Neutrophil (primary cell): Measurements from ENCODE around the gene FTCD.
"Not testable (repeated sequence)": the region's sequence is repeated elsewhere in the genome, so short reads cannot be mapped to it uniquely, and the experiment has no call there.

Source experiments
- H3K27ac ChIP-seq: fragments of 200-600 bp; sonication (generic); 2 replicates; pipeline ENCODE4 v1.5.1; 2016; ENCODE audit warnings: mild to moderate bottlenecking, moderate library complexity
- H3K27me3 ChIP-seq: fragments of 200-600 bp; sonication (generic); 2 replicates; pipeline ENCODE4 v1.6.0; 2016; ENCODE audit warnings: mild to moderate bottlenecking
- H3K36me3 ChIP-seq: fragments of 200-600 bp; sonication (generic); 2 replicates; pipeline ENCODE4 v1.5.1; 2017
- H3K4me1 ChIP-seq, 2 experiments: fragments of 200-600 bp in 1 of 2; sonication (generic) in 1 of 2; 1 replicate in 1 of 2; 2 replicates in 1 of 2; pipeline versions ENCODE4 v1.5.1 to v1.6.1; 2013 to 2016; ENCODE audit warnings: low read depth in 1 of 2, low read length in 1 of 2, mild to moderate bottlenecking in 1 of 2, moderate library complexity in 1 of 2; ENCODE audit not compliant: control insufficient read depth in 1 of 2, insufficient read depth in 1 of 2
- H3K4me3 ChIP-seq, 2 experiments: fragments of 200-600 bp in 1 of 2; sonication (generic) in 1 of 2; 1 replicate in 1 of 2; 2 replicates in 1 of 2; pipeline ENCODE4 v1.5.1; 2013 to 2016; ENCODE audit warnings: low read depth in 1 of 2, low read length in 1 of 2, mild to moderate bottlenecking in 1 of 2, moderate library complexity in 1 of 2
- H3K9me3 ChIP-seq: fragments of 200-600 bp; sonication (generic); 2 replicates; pipeline ENCODE4 v1.5.1; 2016
- TF ChIP-seq, protein P1 (sequence below): fragments of 200-600 bp; sonication (generic); IDR thresholded peaks from 2 replicates; pipeline ENCODE4 v1.5.1; 2016; ENCODE audit warnings: antibody characterized with exemption

Gene FTCD

DNA sequence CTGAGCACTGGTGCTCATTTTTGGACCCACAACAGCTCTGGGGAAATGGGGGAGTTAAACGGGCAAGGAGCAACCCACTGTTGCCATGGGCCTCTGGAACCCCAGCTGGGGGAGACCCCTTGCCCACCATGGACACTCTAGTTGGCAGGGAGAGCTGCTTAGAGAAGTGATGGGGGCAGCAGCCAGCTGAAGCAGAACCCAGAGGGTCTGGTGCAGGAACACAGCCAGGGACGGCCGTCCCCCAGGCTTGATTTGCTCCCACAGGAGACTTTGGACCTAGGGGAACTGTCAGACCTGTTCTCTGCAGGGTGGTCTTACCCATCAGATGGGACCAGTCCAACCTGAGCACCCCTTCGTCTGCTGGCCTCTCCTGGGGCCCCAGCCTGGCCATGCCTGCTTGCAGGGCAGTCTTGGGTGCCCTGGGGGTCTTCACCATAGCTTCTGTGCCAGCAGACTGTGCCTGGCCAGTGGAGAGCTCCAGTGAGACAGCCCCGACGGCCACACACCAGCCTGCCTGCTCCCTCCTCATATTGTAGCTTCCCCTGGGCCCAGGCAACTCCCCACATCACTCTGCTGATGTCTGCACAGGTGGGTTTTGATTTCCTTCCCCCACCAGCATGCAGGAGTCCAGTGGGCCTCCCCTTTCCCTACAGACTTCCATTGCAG, 17.6 kb upstream of the FTCD start:
- Histone ChIP-seq H3K27me3 (no peaks in the 10 kb centered on the region), H3K36me3 (no peaks in the 10 kb centered on the region), H3K27ac (no peak overlapping the region), H3K9me3 (no peaks in the 10 kb centered on the region), H3K4me3 (no peak overlapping the region), H3K4me1 (no peaks in the 10 kb centered on the region)
- TF ChIP-seq, protein P1, sequence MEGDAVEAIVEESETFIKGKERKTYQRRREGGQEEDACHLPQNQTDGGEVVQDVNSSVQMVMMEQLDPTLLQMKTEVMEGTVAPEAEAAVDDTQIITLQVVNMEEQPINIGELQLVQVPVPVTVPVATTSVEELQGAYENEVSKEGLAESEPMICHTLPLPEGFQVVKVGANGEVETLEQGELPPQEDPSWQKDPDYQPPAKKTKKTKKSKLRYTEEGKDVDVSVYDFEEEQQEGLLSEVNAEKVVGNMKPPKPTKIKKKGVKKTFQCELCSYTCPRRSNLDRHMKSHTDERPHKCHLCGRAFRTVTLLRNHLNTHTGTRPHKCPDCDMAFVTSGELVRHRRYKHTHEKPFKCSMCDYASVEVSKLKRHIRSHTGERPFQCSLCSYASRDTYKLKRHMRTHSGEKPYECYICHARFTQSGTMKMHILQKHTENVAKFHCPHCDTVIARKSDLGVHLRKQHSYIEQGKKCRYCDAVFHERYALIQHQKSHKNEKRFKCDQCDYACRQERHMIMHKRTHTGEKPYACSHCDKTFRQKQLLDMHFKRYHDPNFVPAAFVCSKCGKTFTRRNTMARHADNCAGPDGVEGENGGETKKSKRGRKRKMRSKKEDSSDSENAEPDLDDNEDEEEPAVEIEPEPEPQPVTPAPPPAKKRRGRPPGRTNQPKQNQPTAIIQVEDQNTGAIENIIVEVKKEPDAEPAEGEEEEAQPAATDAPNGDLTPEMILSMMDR = no peak

DNA sequence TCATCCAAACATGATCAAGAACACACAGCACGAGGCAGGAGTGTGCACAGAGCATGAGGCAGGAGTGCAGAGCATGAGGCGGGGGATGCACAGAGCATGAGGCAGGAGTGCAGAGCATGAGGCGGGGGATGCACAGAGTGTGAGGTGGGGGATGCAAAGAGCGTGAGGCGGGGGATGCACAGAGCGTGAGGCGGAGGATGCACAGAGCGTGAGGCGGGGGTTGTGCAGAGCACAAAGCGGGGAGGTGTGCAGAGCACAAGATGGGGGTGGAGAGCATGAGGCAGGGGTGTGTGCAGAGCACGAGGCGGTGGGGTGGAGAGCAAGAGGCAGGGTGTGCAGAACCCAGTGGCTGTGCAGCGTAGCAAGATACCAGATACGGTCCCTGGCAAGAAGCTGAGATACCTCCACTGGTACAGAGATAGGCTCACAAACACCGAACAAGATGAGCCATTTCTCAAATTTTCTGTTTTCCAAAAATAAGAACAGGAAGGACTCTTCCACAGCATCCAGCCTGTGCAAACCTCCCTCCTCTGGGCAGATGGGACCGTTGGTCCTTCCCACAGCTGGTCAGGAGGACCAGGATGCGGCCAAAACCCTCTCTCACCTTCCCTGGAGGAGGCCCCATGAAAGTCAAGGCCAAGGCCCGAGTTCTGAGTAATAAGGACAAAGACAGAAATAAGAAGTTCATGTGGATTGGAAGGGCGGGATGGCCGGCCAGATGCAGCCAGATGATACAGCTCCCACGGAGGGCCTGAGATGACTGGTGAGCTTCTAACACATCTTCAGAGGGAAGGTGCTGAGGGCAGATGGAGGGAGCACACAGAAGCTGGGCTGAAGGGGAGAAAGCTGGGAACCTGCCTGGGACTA, 16.9 kb upstream of the FTCD start:
- TF ChIP-seq, protein P1 = no peak
- no peak overlapping the region for H3K4me3 ChIP-seq

DNA sequence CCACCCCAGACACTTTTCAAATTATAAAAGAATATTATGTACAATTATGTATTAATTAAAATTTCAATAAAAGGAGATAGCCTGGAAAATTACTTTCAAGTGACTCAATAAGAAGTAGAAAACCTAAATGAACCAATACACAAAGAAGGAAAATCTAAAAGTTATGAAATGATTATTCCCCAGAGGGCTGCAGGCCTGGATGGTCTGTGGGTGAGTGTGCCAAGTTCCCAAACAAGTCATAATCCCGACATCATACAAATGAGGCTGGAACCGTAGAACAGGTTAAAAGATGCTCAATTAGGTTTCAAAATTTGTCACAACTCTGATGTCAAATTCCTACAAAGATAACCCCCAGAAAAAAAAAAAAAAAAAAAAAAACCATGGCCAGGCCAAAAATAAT, 16.2 kb upstream of the FTCD start:
- H3K27me3 ChIP-seq = no peaks in the 10 kb centered on the region
- no peak overlapping the region for H3K4me3 ChIP-seq
- H3K27ac ChIP-seq = no peak overlapping the region
- H3K4me1 ChIP-seq = no peaks in the 10 kb centered on the region
- H3K36me3 ChIP-seq = no peaks in the 10 kb centered on the region
- TF ChIP-seq, protein P1 = no peak
- no peaks in the 10 kb centered on the region for H3K9me3 ChIP-seq

More for the DNA sequence above, 16.9 kb upstream of the FTCD start:
- H3K36me3 ChIP-seq = no peaks in the 10 kb centered on the region
- H3K9me3 ChIP-seq = no peaks in the 10 kb centered on the region
- H3K4me1 ChIP-seq = no peaks in the 10 kb centered on the region
- no peak overlapping the region for H3K27ac ChIP-seq
- no peaks in the 10 kb centered on the region for H3K27me3 ChIP-seq

DNA sequence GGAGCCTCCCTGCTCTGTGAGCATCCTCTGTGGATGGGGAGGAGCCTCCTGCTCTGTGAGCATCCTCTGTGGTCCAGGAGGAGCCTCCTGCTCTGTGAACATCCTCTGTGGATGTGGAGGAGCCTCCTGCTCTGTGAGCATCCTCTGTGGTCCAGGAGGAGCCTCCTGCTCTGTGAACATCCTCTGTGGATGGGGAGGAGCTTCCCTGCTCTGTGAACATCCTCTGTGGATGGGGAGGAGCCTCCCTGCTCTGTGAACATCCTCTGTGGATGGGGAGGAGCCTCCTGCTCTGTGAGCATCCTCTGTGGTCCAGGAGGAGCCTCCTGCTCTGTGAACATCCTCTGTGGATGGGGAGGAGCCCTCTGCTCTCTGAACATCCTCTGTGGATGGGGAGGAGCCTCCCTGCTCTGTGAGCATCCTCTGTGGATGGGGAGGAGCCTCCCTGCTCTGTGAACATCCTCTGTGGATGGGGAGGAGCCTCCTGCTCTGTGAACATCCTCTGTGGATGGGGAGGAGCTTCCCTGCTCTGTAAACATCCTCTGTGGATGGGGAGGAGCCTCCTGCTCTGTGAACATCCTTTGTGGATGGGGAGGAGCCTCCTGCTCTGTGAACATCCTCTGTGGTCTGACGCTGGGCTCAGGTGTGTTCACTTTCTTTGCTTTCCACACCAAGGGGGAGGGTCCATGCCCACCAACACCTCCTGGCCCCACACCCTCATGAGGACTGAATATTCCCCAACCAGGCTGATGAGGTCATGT, 15.2 kb upstream of the FTCD start:
- not testable (repeated sequence) for H3K27me3 ChIP-seq, H3K4me1 ChIP-seq, H3K4me3 ChIP-seq, H3K36me3 ChIP-seq, H3K9me3 ChIP-seq, H3K27ac ChIP-seq

DNA sequence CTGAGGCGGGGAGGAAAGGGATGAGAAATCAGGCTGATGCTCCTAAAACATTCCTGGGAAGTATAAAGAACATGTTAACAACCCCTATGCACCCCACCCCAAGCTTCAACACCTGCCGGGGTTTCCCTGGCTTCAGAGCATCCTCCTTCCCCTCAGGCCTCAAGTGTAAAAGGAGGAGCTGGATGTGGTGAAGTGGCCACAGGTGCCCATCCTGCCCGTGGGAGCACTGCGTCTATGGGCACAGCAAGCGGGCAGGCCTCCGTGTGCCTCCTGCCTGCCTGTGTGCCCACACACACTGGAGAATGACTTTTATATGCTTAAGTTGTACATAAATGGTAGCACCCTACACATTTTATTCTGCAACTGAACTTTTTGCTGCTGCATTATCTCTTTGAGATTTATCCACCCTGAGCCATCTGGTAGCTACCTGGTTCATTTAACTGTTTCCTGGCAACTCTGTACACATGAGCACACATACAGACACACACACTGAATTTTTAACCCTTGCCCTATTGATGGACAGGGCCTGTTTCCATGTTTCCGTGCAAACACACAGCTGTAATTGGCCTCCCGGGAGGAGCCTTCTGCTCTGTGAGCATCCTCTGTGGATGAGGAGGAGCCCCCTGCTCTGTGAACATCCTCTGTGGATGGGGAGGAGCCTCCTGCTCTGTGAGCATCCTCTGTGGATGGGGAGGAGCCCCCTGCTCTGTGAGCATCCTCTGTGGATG, 13.4 kb upstream of the FTCD start:
- no peaks in the 10 kb centered on the region for H3K4me1 ChIP-seq
- TF ChIP-seq, protein P1 = no peak
- no peaks in the 10 kb centered on the region for H3K9me3 ChIP-seq
- no peaks in the 10 kb centered on the region for H3K36me3 ChIP-seq
- no peak overlapping the region for H3K4me3 ChIP-seq
- H3K27me3 ChIP-seq = no peaks in the 10 kb centered on the region
- H3K27ac ChIP-seq = no peak overlapping the region
